HG02943 (cell line): ENCODE results near the gene PCDH17.

Source experiments
- ATAC-seq: cut with Tn5 transposase; IDR thresholded peaks from one replicate; pipeline ENCODE4 v1.9.1; 2021; ENCODE audit warnings: mild to moderate bottlenecking, low read depth, moderate library complexity; ENCODE audit not compliant: unreplicated experiment

PCDH17 gene

GRCh38 chr13:57726981-57727380, 95.4 kb downstream of the PCDH17 start:
- ATAC-seq: no peak

- no peak for ATAC-seq
Measured at GRCh38 chr13:57734306-57734705, 102.8 kb downstream of the PCDH17 start.

DNA sequence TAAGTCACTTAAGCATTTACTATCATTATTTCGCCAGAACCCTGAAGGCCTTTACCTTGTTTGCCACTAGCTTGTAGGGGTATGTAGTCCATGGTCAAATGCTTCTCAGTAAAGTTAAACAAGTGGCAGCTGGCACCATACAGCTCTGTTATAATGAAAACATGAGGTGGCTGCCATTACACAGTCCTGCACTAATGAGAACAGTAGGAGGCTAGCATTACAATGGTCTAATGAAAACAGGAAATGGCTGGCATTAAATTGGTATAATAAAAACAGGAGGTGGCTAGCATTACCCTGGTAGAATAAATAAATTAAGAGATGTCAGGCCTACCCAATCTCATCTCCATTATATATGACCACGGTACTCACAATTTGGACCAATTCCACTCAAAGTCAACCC, 107.5 kb downstream of the PCDH17 start:
- ATAC-seq: no peak

- no peak for ATAC-seq
Measured at GRCh38 chr13:57739543-57740190, 108.1 kb downstream of the PCDH17 start.

DNA sequence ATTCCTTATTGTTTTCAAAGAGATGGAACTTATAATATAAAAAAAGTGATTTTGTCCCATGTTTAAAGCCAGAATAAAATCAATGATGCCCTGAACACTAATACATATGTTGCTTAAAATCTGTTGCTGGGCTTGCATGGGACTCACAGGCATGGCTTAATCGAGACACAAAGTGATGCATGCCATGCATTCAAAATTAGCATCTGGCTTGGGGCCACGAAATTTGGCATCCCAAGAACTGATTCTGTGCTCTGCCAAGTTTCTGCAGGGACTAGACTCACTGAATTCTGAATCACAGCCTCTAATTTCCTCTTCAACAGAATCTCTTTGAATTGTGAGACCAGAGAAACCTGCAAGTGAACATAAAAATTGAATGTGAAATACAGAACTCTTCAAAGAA, 109.2 kb downstream of the PCDH17 start:
- no peak for ATAC-seq

DNA sequence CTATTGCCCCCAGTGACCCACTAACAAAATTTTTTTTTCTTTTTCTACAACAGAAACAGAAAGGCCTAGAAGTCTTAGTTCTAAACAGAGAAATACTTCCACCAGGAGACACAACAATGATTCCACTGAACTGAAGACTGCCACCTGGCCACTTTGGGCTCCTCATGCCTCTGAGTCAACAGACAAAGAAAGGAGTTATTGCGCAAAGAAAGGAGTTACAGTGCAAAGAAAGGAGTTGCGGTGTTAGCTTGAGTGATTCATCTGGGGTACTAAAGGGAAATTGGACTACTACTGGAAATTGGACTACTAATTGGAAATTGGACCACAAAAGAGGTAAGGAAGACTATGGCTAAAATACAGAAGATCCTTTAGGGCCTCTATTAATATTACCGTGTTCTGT, 116.6 kb downstream of the PCDH17 start:
- no peak for ATAC-seq

DNA sequence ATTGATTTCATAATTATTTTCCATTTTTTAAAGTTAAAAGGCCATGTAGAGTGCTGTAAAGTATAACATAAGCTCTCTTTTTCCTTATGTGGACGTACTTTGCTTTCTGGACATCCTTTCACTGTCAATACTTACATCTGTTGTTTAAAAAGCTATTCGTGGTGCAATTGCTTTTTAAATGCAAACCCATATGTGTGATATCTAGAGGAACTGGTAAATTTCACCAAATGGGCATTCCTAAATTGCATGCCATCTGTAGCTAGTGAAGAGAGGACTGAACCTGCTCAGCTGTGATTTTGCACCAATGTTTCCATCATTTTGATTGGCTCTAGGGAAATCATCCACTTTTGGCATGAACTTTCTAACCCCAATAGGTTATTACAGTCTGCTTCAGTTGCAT, 129.4 kb downstream of the PCDH17 start:
- no peak for ATAC-seq

DNA sequence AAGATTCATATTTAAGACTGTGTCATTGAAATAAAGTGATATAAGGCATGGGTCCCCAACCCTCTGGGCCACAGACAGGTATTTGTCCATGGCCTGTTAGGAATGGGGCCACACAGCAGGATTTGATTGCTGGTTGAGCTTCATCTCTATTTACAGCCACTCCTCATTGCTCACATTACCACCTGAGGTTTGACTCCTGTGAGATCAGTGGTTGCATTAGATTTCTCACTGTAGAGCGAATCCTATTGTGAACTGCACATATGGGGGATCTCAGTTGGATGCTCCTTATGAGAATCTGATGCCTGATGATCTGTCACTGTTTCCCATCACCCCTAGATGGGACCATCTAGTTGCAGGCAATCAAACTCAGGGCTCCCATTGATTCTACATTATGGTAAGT, 132.1 kb downstream of the PCDH17 start:
- ATAC-seq: no peak
